Mucosa of rectum (tissue), 2 donors: ENCODE measurements around the gene STOX2.

Source experiments
- H3K27ac ChIP-seq, 2 donors: one replicate each; pipeline ENCODE4 v1.7.0; 2013; ENCODE audit warnings: inconsistent platforms in 2 of 2, low read depth in 2 of 2, low read length in 2 of 2
- H3K27me3 ChIP-seq, 2 donors: one replicate each; pipeline ENCODE4 v1.7.0; 2013; ENCODE audit warnings: low read length in 2 of 2; ENCODE audit not compliant: control insufficient read depth in 2 of 2, insufficient read depth in 2 of 2
- H3K36me3 ChIP-seq, 2 donors: one replicate each; pipeline ENCODE4 v1.7.0; 2013; ENCODE audit warnings: low read length in 2 of 2; ENCODE audit not compliant: control insufficient read depth in 2 of 2, insufficient read depth in 2 of 2
- H3K4me1 ChIP-seq, 2 donors: one replicate each; pipeline ENCODE4 v1.7.0; 2013; ENCODE audit warnings: low read length in 2 of 2, mild to moderate bottlenecking in 1 of 2; ENCODE audit not compliant: control insufficient read depth in 2 of 2, insufficient read depth in 2 of 2
- H3K4me3 ChIP-seq, 2 donors: one replicate each; pipeline ENCODE4 v1.7.0; 2013; ENCODE audit warnings: low read length in 2 of 2
- H3K9ac ChIP-seq, 2 donors: one replicate each; pipeline ENCODE4 v1.7.0; 2013; ENCODE audit warnings: low read length in 2 of 2, low read depth in 1 of 2, mild to moderate bottlenecking in 1 of 2
- H3K9me3 ChIP-seq, 2 donors: one replicate each; pipeline ENCODE4 v1.7.0; 2013; ENCODE audit warnings: low read length in 2 of 2; ENCODE audit not compliant: control insufficient read depth in 2 of 2
- donor health status: healthy.
- donor health status: Normal muscosa, but diverticular disease.

The STOX2 gene

DNA sequence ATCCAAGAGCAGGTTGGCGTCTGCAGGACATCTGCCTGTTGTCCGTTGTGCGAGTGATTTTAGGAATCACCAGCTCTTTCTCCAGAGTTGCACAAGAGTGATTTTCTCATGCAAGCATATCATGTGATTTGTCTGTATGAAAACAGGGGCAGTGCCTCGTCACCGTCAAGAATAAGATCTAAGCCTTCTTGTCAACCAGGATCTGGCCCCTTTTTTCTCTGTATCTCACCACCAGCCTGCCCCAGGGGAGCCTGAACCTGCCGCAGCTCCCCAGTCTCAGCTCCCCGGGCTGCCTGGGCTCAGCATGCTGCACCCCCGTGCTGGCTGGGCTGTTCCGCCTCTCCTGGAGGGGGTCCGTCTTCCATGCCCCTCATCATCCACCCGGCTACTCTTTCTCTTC lies 90.5 kb downstream of the STOX2 start:
- Histone ChIP-seq H3K36me3 (no peaks in the 10 kb centered on the region), H3K9ac (no peak overlapping the region), H3K9me3 (no peaks in the 10 kb centered on the region), H3K4me3 (no peak overlapping the region), H3K27me3 (no peaks in the 10 kb centered on the region), H3K27ac (no peak overlapping the region), H3K4me1 (no peaks in the 10 kb centered on the region)

DNA sequence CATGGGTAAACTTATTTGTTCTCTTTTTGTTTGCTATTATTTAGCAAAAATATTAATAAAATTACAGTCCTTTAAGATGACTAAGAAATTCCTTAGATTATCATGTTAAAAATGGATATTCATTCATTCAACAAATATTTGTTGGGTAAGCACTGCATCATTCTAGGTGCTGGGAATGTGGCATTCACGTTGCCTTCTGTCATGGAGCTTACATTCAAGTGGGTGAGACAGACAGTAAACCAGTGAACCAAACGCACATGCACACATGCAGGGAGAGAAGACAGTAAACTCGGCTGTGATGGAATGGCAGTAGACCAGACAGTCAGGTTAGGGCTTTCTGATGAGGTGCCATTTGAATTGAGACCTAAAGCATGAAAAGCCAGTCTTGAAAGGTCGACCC lies 91.8 kb downstream of the STOX2 start:
- no peak overlapping the region for H3K27ac ChIP-seq
- H3K27me3 ChIP-seq, result no peaks in the 10 kb centered on the region
- no peaks in the 10 kb centered on the region for H3K4me1 ChIP-seq
- no peak overlapping the region for H3K4me3 ChIP-seq
- no peak overlapping the region for H3K9ac ChIP-seq
- H3K36me3 ChIP-seq, result no peaks in the 10 kb centered on the region
- no peaks in the 10 kb centered on the region for H3K9me3 ChIP-seq

DNA sequence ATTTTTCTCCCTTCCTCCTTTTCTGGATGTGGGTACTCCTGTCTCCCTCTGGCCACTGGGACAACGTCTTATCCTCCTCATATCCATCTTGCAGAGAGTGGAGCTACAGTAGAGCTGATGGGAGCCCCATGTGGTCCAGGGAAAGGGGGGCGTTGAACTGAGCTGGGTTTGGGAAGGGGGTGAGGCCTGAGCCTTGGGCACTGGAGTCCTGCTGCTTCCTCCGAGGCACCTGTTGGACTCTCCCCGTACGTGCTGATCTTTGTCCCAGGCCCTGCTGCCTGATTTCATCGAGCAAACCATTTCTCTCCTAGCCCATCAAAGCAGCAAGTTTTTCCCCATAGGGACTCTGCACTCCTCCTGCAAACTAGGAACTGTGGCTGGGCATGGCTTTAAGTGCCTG lies 94.3 kb downstream of the STOX2 start:
- Histone ChIP-seq H3K4me3 (no peak overlapping the region), H3K36me3 (no peaks in the 10 kb centered on the region), H3K9me3 (no peaks in the 10 kb centered on the region), H3K4me1 (no peaks in the 10 kb centered on the region), H3K27me3 (no peaks in the 10 kb centered on the region), H3K27ac (no peak overlapping the region), H3K9ac (no peak overlapping the region)

DNA sequence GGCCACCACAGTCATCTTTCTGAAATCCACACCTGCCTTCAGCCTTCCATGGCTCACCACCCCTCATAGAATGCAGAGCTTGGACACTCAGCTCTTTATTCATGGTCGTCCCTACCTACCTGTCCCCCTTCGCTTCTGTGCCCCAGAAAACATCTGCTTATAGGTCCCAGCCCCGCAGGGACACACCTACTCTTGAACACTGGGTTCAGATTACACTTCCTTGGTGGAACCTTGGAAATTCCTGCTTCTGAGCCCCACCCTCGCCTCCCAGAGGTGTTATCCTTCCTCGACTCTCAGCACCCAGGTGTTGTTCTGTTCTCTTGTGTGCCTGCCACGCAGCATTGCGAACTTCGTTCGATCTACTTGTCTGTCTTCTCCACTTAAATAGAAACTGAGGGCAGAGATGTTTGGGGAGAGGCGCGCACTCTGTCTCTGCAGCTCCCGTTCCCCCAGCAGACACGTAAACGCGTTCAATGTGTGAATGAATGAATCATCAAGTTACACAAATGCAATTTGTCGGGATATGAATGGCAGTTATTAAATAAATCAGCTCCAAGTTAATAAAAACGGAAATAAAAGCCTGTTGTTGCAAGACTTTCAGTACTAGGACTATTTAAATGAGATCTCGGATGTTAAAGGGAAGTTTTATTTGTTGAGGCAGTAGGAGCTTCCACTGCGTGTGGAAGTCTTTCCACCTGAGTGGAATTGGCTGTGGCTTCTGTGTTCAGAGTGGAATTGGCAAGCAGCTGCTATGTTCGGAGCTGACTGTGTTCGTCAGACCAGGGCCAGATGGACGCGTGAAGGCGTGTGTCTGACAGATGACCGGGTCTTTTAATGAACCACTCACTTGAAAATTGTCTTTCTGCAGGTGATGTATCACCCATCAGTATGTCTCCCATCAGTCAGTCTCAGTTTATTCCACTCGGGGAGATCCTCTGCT lies 95.6 kb downstream of the STOX2 start:
- no peak overlapping the region for H3K4me3 ChIP-seq
- H3K9ac ChIP-seq, result no peak overlapping the region
- no peaks in the 10 kb centered on the region for H3K36me3 ChIP-seq
- no peaks in the 10 kb centered on the region for H3K9me3 ChIP-seq
- H3K4me1 ChIP-seq, result no peaks in the 10 kb centered on the region
- H3K27ac ChIP-seq, result no peak overlapping the region
- H3K27me3 ChIP-seq, result no peaks in the 10 kb centered on the region

DNA sequence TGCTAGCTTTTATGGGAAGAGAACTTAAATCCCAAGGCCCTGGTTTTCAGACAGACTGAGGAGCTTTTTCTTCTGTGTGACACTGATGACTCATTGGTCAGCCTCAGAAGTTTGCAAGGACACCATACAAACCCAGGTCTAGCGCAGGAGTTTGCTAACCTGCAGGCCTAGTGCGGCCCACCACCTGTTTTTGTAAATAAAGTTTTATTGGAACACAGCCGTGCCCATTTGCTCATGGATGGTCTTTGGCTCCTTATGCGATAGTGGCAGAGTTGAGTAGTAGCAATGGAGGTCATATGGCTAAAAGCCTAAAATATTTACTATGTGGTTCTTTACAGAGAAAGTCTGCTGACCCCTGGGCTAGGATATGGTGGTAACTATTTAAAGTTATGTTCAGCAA lies 98.3 kb downstream of the STOX2 start:
- H3K27me3 ChIP-seq, result no peaks in the 10 kb centered on the region
- H3K4me3 ChIP-seq, result no peak overlapping the region
- no peaks in the 10 kb centered on the region for H3K4me1 ChIP-seq
- no peaks in the 10 kb centered on the region for H3K9me3 ChIP-seq
- no peak overlapping the region for H3K27ac ChIP-seq
- no peaks in the 10 kb centered on the region for H3K36me3 ChIP-seq
- no peak overlapping the region for H3K9ac ChIP-seq

DNA sequence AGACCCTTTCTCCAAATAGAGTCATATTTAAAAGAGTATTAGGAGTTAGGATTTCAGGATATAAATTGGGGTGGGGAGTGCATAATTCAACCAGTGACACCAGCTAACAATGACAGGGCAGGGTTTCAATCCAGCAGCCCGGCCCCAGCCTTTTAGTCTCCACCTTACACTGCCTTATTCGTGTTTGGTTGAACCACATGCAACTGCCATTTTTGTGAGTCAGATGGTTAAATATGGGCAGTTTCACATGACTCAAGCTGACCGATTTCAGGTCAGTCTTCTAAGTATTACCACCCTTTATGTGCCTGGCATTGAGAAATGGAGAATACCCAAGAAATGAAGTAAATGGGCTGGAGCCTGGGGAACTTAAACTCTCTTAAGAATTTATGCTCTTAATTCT lies 102.8 kb downstream of the STOX2 start:
- H3K36me3 ChIP-seq, result no peaks in the 10 kb centered on the region
- H3K9me3 ChIP-seq, result no peaks in the 10 kb centered on the region
- H3K27ac ChIP-seq, result no peak overlapping the region
- H3K27me3 ChIP-seq, result no peaks in the 10 kb centered on the region
- H3K4me1 ChIP-seq, result no peaks in the 10 kb centered on the region
- H3K4me3 ChIP-seq, result no peak overlapping the region
- no peak overlapping the region for H3K9ac ChIP-seq

DNA sequence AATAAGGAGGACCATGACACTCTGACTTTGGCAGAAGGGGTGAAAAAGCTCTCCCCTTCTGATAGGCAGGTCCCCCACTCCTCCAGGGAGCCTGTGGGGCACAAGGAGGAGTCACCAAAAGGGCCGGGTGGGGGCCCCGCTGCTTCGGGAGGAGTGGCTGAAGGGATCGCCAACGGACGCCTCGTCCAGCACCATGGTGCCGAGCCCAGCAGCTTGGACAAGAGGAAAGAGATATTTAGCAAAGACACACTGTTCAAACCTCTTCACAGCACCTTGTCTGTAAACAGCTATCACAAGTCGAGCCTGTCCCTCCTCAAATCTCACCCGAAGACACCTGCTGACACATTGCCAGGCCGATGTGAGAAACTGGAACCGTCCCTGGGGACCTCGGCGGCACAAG lies 105.6 kb downstream of the STOX2 start:
- Histone ChIP-seq H3K9ac (no peak overlapping the region), H3K36me3 (no peaks in the 10 kb centered on the region), H3K9me3 (no peaks in the 10 kb centered on the region), H3K27me3 (no peaks in the 10 kb centered on the region), H3K4me3 (no peak overlapping the region), H3K4me1 (no peaks in the 10 kb centered on the region), H3K27ac (no peak overlapping the region)

DNA sequence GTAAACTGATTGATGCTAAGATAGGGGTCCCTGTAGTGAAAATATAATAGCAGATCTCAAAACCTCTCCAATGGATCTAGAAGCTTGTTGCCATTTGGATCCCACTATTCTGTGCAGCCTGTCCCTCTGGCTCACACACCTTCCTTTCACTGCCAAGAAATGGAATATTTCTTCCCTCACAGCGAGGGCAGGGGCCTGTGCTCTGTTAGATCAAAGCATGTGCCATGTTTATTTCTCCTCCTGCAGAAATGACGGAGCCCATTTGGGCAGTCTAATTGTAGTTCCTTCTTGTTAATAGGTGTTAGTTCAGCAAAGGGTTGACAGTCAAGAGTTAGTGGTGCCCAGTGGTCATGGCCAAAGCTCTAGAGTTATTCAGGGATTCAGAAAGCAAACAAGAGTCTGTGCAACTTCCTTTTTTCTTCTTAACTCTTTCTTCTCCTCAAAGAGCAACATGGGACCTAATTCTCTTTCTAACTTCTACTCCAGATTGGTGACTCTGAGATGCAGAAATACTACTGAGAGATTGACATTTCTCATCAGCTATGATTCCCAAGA lies 106.8 kb downstream of the STOX2 start:
- H3K4me1 ChIP-seq, result no peaks in the 10 kb centered on the region
- no peak overlapping the region for H3K4me3 ChIP-seq
- no peaks in the 10 kb centered on the region for H3K27me3 ChIP-seq
- no peak overlapping the region for H3K9ac ChIP-seq
- H3K9me3 ChIP-seq, result no peaks in the 10 kb centered on the region
- H3K27ac ChIP-seq, result no peak overlapping the region
- H3K36me3 ChIP-seq, result no peaks in the 10 kb centered on the region

DNA sequence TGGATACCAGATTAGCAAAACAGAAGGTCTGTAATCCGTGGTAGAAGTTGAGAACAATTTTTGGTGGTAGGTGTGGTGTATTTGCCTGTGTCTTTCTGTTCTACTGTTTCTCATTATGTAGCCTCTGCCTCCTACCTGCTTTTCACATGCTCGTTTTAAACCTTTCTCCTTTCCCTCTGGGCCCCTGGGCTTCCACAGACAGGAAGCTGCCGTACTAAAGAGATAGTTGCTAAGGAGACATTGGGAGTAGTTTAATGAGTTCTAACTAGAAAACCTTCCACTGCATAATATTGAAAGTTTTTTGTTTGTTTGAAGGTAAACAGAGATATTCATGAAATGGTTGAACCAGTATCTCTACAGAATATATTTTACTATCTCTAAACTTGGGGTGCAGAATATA lies 107.8 kb downstream of the STOX2 start:
- Histone ChIP-seq H3K4me3 (no peak overlapping the region), H3K36me3 (no peaks in the 10 kb centered on the region), H3K9ac (no peak overlapping the region), H3K4me1 (no peaks in the 10 kb centered on the region), H3K27ac (no peak overlapping the region), H3K9me3 (no peaks in the 10 kb centered on the region), H3K27me3 (no peaks in the 10 kb centered on the region)

DNA sequence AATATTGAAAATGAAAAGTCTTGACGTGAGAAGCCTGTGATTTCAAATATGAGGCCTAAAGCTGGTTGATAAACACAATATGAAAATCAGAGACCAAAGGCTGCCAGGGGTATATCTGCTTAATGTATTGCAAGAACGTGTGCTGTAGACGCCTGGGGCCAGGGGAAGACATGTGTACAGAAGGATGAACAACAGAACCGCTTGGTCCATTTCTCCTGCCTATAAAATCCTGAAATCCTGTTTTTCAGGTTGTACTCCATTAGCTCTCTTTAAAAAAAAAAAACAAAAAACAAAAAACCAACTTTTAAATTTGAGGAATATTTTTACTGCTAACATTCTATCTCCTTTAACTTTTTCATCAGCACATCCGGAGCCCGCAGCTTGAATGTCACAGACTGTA lies 109.2 kb downstream of the STOX2 start:
- Histone ChIP-seq H3K9me3 (no peaks in the 10 kb centered on the region), H3K4me1 (no peaks in the 10 kb centered on the region), H3K27me3 (no peaks in the 10 kb centered on the region), H3K27ac (no peak overlapping the region), H3K9ac (no peak overlapping the region), H3K4me3 (no peak overlapping the region), H3K36me3 (no peaks in the 10 kb centered on the region)
